Measurements from ENCODE around the gene GYPA.

Gene GYPA

DNA sequence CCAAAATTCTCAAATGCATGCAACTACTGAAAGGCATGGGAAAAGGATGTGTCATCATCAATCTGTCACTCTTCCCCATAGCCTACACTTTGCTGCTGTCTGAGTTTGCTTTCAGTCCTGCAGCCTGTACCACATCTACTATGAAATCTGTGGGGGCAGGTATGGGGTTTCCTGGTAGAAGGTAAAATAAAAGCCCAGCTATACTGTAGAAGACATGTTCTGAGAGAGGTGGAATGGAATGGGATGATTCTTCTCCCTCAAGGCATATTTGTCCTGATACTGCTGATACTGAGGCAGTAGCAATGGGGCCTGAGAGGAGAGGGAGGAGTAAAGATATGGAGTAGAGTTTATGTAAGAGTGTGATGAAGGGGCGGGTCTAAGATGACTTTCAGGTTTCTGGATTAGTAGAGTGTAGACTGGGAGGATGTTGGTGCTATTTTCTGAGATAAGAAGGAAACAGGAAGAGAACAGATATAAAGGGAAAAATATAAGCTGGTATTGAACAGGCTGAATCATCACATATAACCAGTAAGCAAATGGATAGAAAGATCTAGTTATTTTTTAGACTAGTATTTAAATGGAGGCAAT, 38.7 kb upstream of the GYPA start:
- POLR2A ChIA-PET: no interaction called here
- Histone ChIP-seq H3K4me3 (ENCODE audit: low read depth, low read length) (no peak overlapping the region), H3K36me3 (ENCODE audit: control insufficient read depth in 2 of 2, insufficient read depth in 1 of 2, low read length in 2 of 2) (no peaks in the 10 kb centered on the region), H3K9me3 (ENCODE audit: control insufficient read depth, insufficient read depth, low read depth, low read length) (no peaks in the 10 kb centered on the region), H3K4me1 (ENCODE audit: control insufficient read depth, insufficient read depth, low read length) (no peaks in the 10 kb centered on the region), H3K27ac (ENCODE audit: extremely low read depth, low read depth, low read length) (no peak overlapping the region)
- no peak for TF ChIP-seq ZSCAN23 (tag by site-specific recombination; IDR thresholded peaks at IDR 0.05)
- TF ChIP-seq ZNF302 (tag by site-specific recombination; IDR thresholded peaks at IDR 0.05; ENCODE audit: low read depth): no peak
- TF ChIP-seq, protein P1, sequence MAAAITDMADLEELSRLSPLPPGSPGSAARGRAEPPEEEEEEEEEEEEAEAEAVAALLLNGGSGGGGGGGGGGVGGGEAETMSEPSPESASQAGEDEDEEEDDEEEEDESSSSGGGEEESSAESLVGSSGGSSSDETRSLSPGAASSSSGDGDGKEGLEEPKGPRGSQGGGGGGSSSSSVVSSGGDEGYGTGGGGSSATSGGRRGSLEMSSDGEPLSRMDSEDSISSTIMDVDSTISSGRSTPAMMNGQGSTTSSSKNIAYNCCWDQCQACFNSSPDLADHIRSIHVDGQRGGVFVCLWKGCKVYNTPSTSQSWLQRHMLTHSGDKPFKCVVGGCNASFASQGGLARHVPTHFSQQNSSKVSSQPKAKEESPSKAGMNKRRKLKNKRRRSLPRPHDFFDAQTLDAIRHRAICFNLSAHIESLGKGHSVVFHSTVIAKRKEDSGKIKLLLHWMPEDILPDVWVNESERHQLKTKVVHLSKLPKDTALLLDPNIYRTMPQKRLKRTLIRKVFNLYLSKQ (tag by site-specific recombination; IDR thresholded peaks at IDR 0.05; ENCODE audit: borderline replicate concordance): no peak
- TF ChIP-seq, protein P2, sequence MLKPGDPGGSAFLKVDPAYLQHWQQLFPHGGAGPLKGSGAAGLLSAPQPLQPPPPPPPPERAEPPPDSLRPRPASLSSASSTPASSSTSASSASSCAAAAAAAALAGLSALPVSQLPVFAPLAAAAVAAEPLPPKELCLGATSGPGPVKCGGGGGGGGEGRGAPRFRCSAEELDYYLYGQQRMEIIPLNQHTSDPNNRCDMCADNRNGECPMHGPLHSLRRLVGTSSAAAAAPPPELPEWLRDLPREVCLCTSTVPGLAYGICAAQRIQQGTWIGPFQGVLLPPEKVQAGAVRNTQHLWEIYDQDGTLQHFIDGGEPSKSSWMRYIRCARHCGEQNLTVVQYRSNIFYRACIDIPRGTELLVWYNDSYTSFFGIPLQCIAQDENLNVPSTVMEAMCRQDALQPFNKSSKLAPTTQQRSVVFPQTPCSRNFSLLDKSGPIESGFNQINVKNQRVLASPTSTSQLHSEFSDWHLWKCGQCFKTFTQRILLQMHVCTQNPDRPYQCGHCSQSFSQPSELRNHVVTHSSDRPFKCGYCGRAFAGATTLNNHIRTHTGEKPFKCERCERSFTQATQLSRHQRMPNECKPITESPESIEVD (tag by site-specific recombination; IDR thresholded peaks at IDR 0.05): no peak
- no peak for TF ChIP-seq ZNF549 (tag by site-specific recombination; IDR thresholded peaks at IDR 0.05)
- no peak for TF ChIP-seq ZNF791 (tag by site-specific recombination; IDR thresholded peaks at IDR 0.05)
- TF ChIP-seq ZNF792 (tag by site-specific recombination; IDR thresholded peaks at IDR 0.05): no peak
- no peak for TF ChIP-seq ZNF776 (tag by site-specific recombination; IDR thresholded peaks at IDR 0.05; ENCODE audit: borderline replicate concordance)
- no peak for TF ChIP-seq ZNF394 (tag by site-specific recombination; IDR thresholded peaks at IDR 0.05; ENCODE audit: borderline replicate concordance)
- CTCF ChIA-PET: no interaction called here

DNA sequence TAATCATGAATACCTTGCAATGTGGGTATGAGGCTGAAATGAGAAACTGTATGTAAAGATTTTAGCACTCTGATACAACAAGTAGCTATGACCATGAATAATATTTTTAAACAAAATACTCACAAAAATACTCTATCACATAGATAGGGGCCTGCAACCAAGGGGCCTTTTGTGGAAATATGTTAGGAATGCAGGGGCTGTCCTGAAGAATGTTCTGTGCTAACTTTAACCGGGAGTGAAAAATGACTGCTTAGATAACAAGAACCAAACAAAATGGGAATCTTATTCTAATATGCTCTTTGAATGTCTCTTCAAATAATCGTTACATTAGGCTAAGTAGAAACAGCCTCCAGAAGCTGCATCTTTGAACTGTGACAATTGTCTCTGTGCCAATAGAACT, 37.9 kb upstream of the GYPA start:
- POLR2A ChIA-PET: no interaction called here
- Histone ChIP-seq H3K36me3 (ENCODE audit: control insufficient read depth in 2 of 2, insufficient read depth in 1 of 2, low read length in 2 of 2) (no peaks in the 10 kb centered on the region), H3K27ac (ENCODE audit: extremely low read depth, low read depth, low read length) (no peak overlapping the region), H3K4me1 (ENCODE audit: control insufficient read depth, insufficient read depth, low read length) (no peaks in the 10 kb centered on the region), H3K9me3 (ENCODE audit: control insufficient read depth, insufficient read depth, low read depth, low read length) (no peaks in the 10 kb centered on the region), H3K4me3 (ENCODE audit: low read depth, low read length) (no peak overlapping the region)
- CTCF ChIA-PET: interaction anchor here (0.7 to 1.8 kb wide), 2 partner anchors 506 to 576 kb away, joined by 3 to 4 read pairs; no protein-coding TSS in a partner anchor
- no peak for TF ChIP-seq ZNF248 (tag by site-specific recombination; IDR thresholded peaks at IDR 0.05)
- TF ChIP-seq KLF9 (tag by site-specific recombination; IDR thresholded peaks at IDR 0.05; ENCODE audit: low read depth): no peak
- TF ChIP-seq, protein P3, sequence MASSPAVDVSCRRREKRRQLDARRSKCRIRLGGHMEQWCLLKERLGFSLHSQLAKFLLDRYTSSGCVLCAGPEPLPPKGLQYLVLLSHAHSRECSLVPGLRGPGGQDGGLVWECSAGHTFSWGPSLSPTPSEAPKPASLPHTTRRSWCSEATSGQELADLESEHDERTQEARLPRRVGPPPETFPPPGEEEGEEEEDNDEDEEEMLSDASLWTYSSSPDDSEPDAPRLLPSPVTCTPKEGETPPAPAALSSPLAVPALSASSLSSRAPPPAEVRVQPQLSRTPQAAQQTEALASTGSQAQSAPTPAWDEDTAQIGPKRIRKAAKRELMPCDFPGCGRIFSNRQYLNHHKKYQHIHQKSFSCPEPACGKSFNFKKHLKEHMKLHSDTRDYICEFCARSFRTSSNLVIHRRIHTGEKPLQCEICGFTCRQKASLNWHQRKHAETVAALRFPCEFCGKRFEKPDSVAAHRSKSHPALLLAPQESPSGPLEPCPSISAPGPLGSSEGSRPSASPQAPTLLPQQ (tag by site-specific recombination; IDR thresholded peaks at IDR 0.05): no peak
- TF ChIP-seq ZNF677 (tag by site-specific recombination; IDR thresholded peaks at IDR 0.05): no peak
- no peak for TF ChIP-seq ZNF510 (tag by site-specific recombination; IDR thresholded peaks at IDR 0.05; ENCODE audit: insufficient replicate concordance)
- TF ChIP-seq ZNF37A (tag by site-specific recombination; IDR thresholded peaks at IDR 0.05): no peak
- no peak for TF ChIP-seq ZNF274 (IDR thresholded peaks at IDR 0.05; ENCODE audit: low read length)
- TF ChIP-seq ZNF274 (tag by site-specific recombination; IDR thresholded peaks at IDR 0.05; ENCODE audit: borderline replicate concordance): no peak
- no peak for TF ChIP-seq ZBTB7A (tag by site-specific recombination; IDR thresholded peaks at IDR 0.05; ENCODE audit: low read depth)
- no peak for TF ChIP-seq HOXD13 (CRISPR knock-in tag; IDR thresholded peaks at IDR 0.05; ENCODE audit: borderline replicate concordance)
- no peak for TF ChIP-seq ZNF660 (tag by site-specific recombination; IDR thresholded peaks at IDR 0.05)
- no peak for TF ChIP-seq ZNF544 (tag by site-specific recombination; IDR thresholded peaks at IDR 0.05)
- TF ChIP-seq, protein P4, sequence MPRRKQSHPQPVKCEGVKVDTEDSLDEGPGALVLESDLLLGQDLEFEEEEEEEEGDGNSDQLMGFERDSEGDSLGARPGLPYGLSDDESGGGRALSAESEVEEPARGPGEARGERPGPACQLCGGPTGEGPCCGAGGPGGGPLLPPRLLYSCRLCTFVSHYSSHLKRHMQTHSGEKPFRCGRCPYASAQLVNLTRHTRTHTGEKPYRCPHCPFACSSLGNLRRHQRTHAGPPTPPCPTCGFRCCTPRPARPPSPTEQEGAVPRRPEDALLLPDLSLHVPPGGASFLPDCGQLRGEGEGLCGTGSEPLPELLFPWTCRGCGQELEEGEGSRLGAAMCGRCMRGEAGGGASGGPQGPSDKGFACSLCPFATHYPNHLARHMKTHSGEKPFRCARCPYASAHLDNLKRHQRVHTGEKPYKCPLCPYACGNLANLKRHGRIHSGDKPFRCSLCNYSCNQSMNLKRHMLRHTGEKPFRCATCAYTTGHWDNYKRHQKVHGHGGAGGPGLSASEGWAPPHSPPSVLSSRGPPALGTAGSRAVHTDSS (tag by site-specific recombination; IDR thresholded peaks at IDR 0.05): no peak
- TF ChIP-seq ZNF76 (tag by site-specific recombination; IDR thresholded peaks at IDR 0.05; ENCODE audit: borderline replicate concordance, low read depth): no peak
- TF ChIP-seq, protein P5, sequence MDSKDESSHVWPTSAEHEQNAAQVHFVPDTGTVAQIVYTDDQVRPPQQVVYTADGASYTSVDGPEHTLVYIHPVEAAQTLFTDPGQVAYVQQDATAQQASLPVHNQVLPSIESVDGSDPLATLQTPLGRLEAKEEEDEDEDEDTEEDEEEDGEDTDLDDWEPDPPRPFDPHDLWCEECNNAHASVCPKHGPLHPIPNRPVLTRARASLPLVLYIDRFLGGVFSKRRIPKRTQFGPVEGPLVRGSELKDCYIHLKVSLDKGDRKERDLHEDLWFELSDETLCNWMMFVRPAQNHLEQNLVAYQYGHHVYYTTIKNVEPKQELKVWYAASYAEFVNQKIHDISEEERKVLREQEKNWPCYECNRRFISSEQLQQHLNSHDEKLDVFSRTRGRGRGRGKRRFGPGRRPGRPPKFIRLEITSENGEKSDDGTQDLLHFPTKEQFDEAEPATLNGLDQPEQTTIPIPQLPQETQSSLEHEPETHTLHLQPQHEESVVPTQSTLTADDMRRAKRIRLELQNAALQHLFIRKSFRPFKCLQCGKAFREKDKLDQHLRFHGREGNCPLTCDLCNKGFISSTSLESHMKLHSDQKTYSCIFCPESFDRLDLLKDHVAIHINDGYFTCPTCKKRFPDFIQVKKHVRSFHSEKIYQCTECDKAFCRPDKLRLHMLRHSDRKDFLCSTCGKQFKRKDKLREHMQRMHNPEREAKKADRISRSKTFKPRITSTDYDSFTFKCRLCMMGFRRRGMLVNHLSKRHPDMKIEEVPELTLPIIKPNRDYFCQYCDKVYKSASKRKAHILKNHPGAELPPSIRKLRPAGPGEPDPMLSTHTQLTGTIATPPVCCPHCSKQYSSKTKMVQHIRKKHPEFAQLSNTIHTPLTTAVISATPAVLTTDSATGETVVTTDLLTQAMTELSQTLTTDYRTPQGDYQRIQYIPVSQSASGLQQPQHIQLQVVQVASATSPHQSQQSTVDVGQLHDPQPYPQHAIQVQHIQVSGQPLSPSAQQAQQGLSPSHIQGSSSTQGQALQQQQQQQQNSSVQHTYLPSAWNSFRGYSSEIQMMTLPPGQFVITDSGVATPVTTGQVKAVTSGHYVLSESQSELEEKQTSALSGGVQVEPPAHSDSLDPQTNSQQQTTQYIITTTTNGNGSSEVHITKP (tag by site-specific recombination; IDR thresholded peaks at IDR 0.05): no peak
- no peak for TF ChIP-seq ZNF426 (tag by site-specific recombination; IDR thresholded peaks at IDR 0.05)
- TF ChIP-seq KLF10 (tag by site-specific recombination; IDR thresholded peaks at IDR 0.05): no peak
